Ascending aorta (tissue), 2 donors: ENCODE results near the gene CLASP1. TPM values are rescaled to one million over a fixed set of nuclear protein-coding genes. Genes with fewer than 3 reads are reported as not detected.
"Not testable (repeated sequence)": the region's sequence is repeated elsewhere in the genome, so short reads cannot be mapped to it uniquely, and the experiment has no call there.

ENCODE experiments used
- DNase-seq, 2 donors: peaks; one replicate each; pipeline ENCODE4 v3.0.0-alpha.2; 2019; ENCODE audit warnings: low spot score in 2 of 2
- H3K27ac ChIP-seq, 2 donors: fragments of 200-600 bp; sonication (generic); one replicate each; pipeline ENCODE4 v1.5.1; 2016 to 2017; ENCODE audit warnings: mild to moderate bottlenecking in 1 of 2
- H3K27me3 ChIP-seq: fragments of 200-600 bp; sonication (generic); one replicate; pipeline ENCODE4 v1.5.1; 2017
- H3K36me3 ChIP-seq, 2 donors: fragments of 200-600 bp; sonication (generic); one replicate each; pipeline ENCODE4 v1.5.1; 2016
- H3K4me1 ChIP-seq, 2 donors: fragments of 200-600 bp; sonication (generic); one replicate each; pipeline ENCODE4 v1.5.1; 2016 to 2017; ENCODE audit warnings: mild to moderate bottlenecking in 1 of 2
- H3K4me3 ChIP-seq, 2 donors: fragments of 200-600 bp; sonication (generic); one replicate each; pipeline ENCODE4 v1.5.1; 2016 to 2017; ENCODE audit warnings: mild to moderate bottlenecking in 1 of 2
- H3K9me3 ChIP-seq, 2 donors: fragments of 200-600 bp; sonication (generic); one replicate each; pipeline ENCODE4 v1.5.1; 2016
- intact Hi-C: fragments of 100-400 bp; cut with DNase I; formaldehyde crosslinking; loops from one replicate; pipeline ENCODE4 v1.15.1; 2023
- total RNA-seq: library from RNA; depleted of rRNA; stranded (reverse); fragments of >200 nt; gene quantifications from one replicate; pipeline ENCODE4 v1.1.0, GENCODE V29; 2016
- TF ChIP-seq, protein P1 (sequence below), 3 experiments: fragments of 200-600 bp in 2 of 3; fragments of 450-650 bp in 1 of 3; sonication (generic) in 2 of 3; IDR thresholded peaks; one replicate each; pipeline ENCODE4 v1.5.1; 2016 to 2019; ENCODE audit warnings: antibody characterized with exemption in 3 of 3, mild to moderate bottlenecking in 1 of 3, moderate library complexity in 1 of 3

The CLASP1 gene
- total RNA-seq, 1 donor from 2014 or later, result 78.0 TPM

DNA sequence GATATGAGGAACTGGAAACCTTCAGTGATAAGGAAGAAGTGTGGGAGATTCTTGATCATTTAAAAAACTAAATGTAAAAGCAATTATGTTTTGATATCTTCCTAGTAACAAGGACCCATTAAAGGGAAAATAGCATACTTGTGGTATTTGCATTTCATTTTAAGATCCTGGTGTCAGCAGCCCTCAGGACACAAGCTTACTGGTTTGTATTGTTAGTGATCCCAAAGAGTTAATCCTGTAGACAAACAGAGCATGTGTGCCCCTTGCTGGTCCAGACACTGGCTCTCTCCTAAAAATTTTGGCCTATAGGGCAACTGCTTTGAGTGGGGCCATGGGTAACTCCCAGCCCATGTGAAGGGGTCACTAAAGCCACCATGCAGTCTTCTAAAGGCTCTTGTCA lies 263.2 kb downstream of the CLASP1 start:
- intact Hi-C loops, result no loop called here
- no peak overlapping the region for H3K4me3 ChIP-seq
- no peaks in the 10 kb centered on the region for H3K4me1 ChIP-seq
- H3K9me3 ChIP-seq, result no peaks in the 10 kb centered on the region
- TF ChIP-seq, protein P1, sequence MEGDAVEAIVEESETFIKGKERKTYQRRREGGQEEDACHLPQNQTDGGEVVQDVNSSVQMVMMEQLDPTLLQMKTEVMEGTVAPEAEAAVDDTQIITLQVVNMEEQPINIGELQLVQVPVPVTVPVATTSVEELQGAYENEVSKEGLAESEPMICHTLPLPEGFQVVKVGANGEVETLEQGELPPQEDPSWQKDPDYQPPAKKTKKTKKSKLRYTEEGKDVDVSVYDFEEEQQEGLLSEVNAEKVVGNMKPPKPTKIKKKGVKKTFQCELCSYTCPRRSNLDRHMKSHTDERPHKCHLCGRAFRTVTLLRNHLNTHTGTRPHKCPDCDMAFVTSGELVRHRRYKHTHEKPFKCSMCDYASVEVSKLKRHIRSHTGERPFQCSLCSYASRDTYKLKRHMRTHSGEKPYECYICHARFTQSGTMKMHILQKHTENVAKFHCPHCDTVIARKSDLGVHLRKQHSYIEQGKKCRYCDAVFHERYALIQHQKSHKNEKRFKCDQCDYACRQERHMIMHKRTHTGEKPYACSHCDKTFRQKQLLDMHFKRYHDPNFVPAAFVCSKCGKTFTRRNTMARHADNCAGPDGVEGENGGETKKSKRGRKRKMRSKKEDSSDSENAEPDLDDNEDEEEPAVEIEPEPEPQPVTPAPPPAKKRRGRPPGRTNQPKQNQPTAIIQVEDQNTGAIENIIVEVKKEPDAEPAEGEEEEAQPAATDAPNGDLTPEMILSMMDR (IDR thresholded peaks at IDR 0.05), result no peak
- H3K36me3 ChIP-seq, result peaks cover 51 to 58% of the 10 kb centered on the region in 2 donors
- DNase-seq, result no peak
- H3K27ac ChIP-seq, result no peak overlapping the region
- no peaks in the 10 kb centered on the region for H3K27me3 ChIP-seq

DNA sequence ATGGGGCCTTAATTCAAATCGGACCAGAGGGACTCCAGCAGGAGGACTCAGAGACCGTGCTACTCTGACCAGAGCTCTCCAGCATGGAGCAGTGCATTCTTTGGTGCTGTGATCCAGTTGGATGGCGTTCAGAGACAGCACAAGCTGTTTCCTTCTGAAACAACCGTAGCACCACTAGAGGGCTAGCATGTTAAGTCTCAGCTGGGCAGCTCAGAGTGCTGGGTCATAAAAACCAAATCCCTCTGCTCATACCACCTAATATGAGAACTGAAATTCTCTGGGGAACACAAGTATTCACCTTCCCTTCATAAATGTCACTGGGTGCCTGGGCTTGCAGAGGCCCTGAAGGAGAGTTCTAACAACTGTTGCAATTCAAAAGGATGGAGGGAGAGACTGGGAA lies 266.5 kb downstream of the CLASP1 start:
- no peaks in the 10 kb centered on the region for H3K27me3 ChIP-seq
- H3K4me1 ChIP-seq, result no peaks in the 10 kb centered on the region
- no peak overlapping the region for H3K4me3 ChIP-seq
- no peak for DNase-seq
- intact Hi-C loops, result no loop called here
- TF ChIP-seq, protein P1 (IDR thresholded peaks at IDR 0.05), result no peak
- peaks cover 64 to 74% of the 10 kb centered on the region in 2 donors for H3K36me3 ChIP-seq
- no peaks in the 10 kb centered on the region for H3K9me3 ChIP-seq
- H3K27ac ChIP-seq, result no peak overlapping the region

DNA sequence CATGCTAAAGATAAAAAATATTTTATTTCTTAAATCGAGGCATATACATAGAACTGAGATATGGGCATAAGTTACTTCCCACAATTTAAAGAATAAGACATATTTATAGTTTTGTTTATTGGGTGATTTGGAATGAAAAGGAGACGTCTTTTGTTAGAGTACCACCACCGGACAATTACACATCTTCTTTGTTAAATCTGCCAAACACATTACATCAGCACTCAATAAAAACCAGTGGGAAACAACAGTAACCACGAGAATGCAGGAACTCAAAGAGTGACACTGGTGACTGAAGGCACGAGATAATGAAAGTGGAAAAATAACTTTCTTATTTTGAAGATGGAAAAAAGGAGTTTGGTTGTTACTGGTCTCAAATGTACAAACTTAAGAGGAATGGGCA lies 271.6 kb downstream of the CLASP1 start:
- Histone ChIP-seq H3K4me3 (no peak overlapping the region), H3K36me3 (peaks cover 44 to 80% of the 10 kb centered on the region in 2 donors)
- intact Hi-C loops, result no loop called here

DNA sequence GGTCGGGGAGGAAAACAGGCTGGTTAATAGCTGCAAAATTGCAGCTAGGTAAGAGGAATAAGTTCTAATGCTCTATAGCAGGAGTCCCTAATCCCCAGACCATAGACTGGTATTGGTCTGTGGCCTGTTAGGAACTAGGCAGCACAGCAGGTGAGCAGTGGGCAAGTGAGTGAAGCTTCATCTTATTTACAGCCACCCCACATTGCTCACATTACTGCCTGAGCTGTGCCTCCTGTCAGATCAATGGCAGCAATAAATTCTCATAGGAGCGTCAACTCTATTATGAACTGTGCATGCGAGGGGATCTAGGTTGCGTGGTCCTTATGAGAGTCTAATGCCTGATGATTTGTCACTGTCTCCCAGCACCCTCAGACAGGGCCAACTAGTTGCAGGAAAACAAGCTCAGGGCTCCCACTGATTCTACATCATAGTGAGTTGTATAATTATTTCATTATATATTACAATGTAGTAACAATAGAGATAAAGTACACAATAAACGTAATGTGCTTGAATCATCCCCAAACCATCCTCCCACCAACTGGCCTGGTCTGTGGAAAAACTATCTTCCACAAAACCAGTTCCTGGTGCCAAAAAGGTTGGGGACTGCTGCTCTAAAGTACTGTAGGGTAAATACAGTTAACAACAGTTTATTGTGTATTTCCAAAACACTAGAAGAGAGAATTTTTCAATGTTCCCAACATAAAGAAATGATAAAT lies 272.6 kb downstream of the CLASP1 start:
- TF ChIP-seq, protein P1 (IDR thresholded peaks at IDR 0.05), result no peak

More for the DNA sequence above, 271.6 kb downstream of the CLASP1 start:
- H3K27ac ChIP-seq, result no peak overlapping the region
- TF ChIP-seq, protein P1 (IDR thresholded peaks at IDR 0.05), result no peak
- no peak for DNase-seq
- H3K9me3 ChIP-seq, result no peaks in the 10 kb centered on the region
- no peaks in the 10 kb centered on the region for H3K4me1 ChIP-seq
- H3K27me3 ChIP-seq, result no peaks in the 10 kb centered on the region

DNA sequence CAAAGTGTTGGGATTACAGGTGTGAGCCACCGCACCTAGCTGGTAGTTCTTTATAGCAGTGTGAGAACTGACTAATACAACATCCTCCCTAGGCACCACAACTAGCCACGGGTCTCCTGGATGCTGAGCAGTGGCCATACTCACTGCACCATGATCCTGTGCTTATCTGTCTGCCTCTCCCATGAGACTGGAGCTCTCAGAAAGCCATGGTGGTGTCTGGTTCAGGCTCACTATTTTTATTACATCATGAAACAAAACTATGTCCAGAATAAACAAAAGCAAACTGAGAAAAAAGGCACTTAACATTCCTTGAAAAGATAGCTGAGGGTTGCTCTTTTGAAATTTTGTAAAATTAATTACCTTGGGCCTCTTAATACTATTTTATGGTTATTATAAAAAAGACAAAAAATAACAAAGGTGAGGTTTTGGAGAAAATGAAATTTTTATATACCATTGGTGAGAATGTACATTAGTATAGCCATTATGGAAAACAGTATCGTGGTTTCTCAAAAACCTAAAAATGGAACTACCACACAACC lies 273.6 kb downstream of the CLASP1 start:
- intact Hi-C loops, result no loop called here
- TF ChIP-seq, protein P1 (IDR thresholded peaks at IDR 0.05), result no peak
- no peak overlapping the region for H3K4me3 ChIP-seq
- H3K4me1 ChIP-seq, result no peaks in the 10 kb centered on the region
- no peaks in the 10 kb centered on the region for H3K27me3 ChIP-seq
- no peak overlapping the region for H3K27ac ChIP-seq
- peaks cover 31 to 75% of the 10 kb centered on the region in 2 donors for H3K36me3 ChIP-seq
- H3K9me3 ChIP-seq, result no peaks in the 10 kb centered on the region
- no peak for DNase-seq

More for the DNA sequence above, 272.6 kb downstream of the CLASP1 start:
- H3K9me3 ChIP-seq, result no peaks in the 10 kb centered on the region
- no peaks in the 10 kb centered on the region for H3K27me3 ChIP-seq
- intact Hi-C loops, result no loop called here
- no peak overlapping the region for H3K4me3 ChIP-seq
- H3K4me1 ChIP-seq, result no peaks in the 10 kb centered on the region
- no peak for DNase-seq
- peaks cover 35 to 81% of the 10 kb centered on the region in 2 donors for H3K36me3 ChIP-seq
- H3K27ac ChIP-seq, result no peak overlapping the region

DNA sequence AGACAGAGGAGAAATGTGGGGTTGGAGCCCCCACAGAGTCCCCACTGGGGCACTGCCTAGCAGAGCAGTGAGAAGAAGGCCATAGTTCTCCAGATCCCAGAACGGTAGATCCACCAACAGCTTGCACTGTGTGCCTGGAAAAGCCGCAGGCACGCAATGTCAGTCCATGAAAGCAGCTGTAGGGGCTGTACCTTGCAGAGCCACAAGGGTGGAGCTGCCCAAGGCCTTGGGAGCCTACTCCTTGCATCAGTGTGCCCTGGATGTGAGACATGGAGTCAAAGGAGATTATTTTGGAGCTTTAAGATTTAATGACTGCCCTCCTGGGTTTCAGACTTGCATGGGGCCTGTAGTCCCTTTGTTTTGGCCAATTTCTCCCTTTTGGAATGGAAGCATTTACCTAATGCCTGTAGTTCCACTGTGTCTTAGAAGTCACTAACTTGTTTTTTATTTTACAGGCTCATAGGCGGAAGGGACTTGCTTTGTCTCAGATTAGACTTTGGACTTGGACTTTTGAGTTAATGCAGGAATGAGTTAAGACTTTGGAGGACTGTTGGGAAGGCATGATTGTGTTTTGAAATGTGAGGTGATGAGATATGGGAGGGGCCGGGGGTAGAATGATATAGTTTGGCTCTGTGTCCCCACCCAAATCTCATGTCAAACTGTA lies 274.7 kb downstream of the CLASP1 start:
- intact Hi-C loops, result not testable (repeated sequence)
- H3K36me3 ChIP-seq, result peaks cover 23 to 73% of the 10 kb centered on the region in 2 donors

More for the DNA sequence above, 274.7 kb downstream of the CLASP1 start:
- not testable (repeated sequence) for H3K27ac ChIP-seq, H3K27me3 ChIP-seq, H3K4me1 ChIP-seq, H3K9me3 ChIP-seq, DNase-seq, H3K4me3 ChIP-seq
